Suprapubic skin (tissue), 4 donors: ENCODE results near the gene PTCH1. TPM values are rescaled to one million over a fixed set of nuclear protein-coding genes. Genes with fewer than 3 reads are reported as not detected.

Experiments used
- DNase-seq, 2 donors: peaks; one replicate each; pipeline ENCODE4 v3.0.0-alpha.2; 2019; ENCODE audit warnings: low spot score in 2 of 2
- H3K27ac ChIP-seq: fragments of 200-600 bp; sonication (generic); one replicate; pipeline ENCODE4 v1.5.1; 2019
- H3K27me3 ChIP-seq: fragments of 200-600 bp; sonication (generic); one replicate; pipeline ENCODE4 v1.5.1; 2019
- H3K36me3 ChIP-seq: fragments of 200-600 bp; sonication (generic); one replicate; pipeline ENCODE4 v1.5.1; 2019
- H3K4me1 ChIP-seq: fragments of 200-600 bp; sonication (generic); one replicate; pipeline ENCODE4 v1.5.1; 2019
- H3K4me3 ChIP-seq: fragments of 200-600 bp; sonication (generic); one replicate; pipeline ENCODE4 v1.5.1; 2019; ENCODE audit warnings: mild to moderate bottlenecking
- H3K9me3 ChIP-seq: fragments of 200-600 bp; sonication (generic); one replicate; pipeline ENCODE4 v1.5.1; 2019
- EP300 ChIP-seq: sonication (generic); formaldehyde crosslinking; IDR thresholded peaks from one replicate; pipeline ENCODE4 v1.6.1; 2017; ENCODE audit warnings: antibody characterized with exemption
- POLR2A ChIP-seq, 2 donors: fragments of 450-650 bp; IDR thresholded peaks; one replicate each; pipeline ENCODE4 v1.6.1; 2017; ENCODE audit warnings: antibody characterized with exemption in 2 of 2, mild to moderate bottlenecking in 2 of 2, moderate library complexity in 2 of 2
- POLR2AphosphoS5 ChIP-seq, 3 donors: sonication (generic); formaldehyde crosslinking; IDR thresholded peaks; one replicate each; pipeline ENCODE4 v1.6.1; 2017; ENCODE audit warnings: antibody characterized with exemption in 3 of 3
- WGBS: methylation state at CpG from one replicate; pipeline ENCODE4 v1.1.5; 2018; 5-methylcytosine and 5-hydroxymethylcytosine counted together
- total RNA-seq, 4 donors: library from RNA; depleted of rRNA; stranded (reverse); fragments of >200 nt; gene quantifications; one replicate each; pipeline ENCODE4 v1.1.0, GENCODE V29; 2016
- TF ChIP-seq, protein P1 (sequence below), 2 donors: fragments of 200-600 bp in 1 of 2; fragments of 450-650 bp in 1 of 2; sonication (generic) in 1 of 2; IDR thresholded peaks; one replicate each; pipeline ENCODE4 v1.5.1; 2016 to 2019; ENCODE audit warnings: antibody characterized with exemption in 2 of 2, mild to moderate bottlenecking in 1 of 2, moderate library complexity in 1 of 2

The PTCH1 gene
- total RNA-seq, 4 donors from 2014 or later = 9.9 to 59.0 (median 27.9) TPM

DNA sequence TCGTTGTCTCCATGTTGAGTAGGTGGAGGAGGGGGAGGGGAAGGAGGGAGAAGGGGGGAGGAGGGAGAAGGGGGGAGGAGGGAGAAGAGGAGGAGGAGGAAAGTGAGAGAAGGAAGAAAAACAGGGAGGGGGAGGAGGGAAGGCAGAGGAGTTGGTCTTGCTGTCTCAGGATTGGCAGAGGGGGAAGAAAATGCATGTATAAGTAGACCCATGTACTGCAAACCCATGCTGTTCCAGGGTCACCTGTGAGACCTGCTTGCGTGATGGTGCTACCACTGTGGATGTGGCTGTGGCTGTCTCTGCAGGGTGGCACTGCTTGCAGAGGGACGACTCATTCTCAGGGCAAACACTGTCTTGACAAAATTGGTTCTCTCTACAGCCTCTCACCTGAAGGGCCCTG, 76.3 kb downstream of the PTCH1 start:
- WGBS = 79% methylated on average over 3 of the region's 3 CpGs
- no peak for DNase-seq
- TF ChIP-seq, protein P1, sequence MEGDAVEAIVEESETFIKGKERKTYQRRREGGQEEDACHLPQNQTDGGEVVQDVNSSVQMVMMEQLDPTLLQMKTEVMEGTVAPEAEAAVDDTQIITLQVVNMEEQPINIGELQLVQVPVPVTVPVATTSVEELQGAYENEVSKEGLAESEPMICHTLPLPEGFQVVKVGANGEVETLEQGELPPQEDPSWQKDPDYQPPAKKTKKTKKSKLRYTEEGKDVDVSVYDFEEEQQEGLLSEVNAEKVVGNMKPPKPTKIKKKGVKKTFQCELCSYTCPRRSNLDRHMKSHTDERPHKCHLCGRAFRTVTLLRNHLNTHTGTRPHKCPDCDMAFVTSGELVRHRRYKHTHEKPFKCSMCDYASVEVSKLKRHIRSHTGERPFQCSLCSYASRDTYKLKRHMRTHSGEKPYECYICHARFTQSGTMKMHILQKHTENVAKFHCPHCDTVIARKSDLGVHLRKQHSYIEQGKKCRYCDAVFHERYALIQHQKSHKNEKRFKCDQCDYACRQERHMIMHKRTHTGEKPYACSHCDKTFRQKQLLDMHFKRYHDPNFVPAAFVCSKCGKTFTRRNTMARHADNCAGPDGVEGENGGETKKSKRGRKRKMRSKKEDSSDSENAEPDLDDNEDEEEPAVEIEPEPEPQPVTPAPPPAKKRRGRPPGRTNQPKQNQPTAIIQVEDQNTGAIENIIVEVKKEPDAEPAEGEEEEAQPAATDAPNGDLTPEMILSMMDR (IDR thresholded peaks at IDR 0.05) = no peak
- TF ChIP-seq POLR2AphosphoS5 (IDR thresholded peaks at IDR 0.05) (no peak), EP300 (no peak), POLR2A (IDR thresholded peaks at IDR 0.05) (no peak)

DNA sequence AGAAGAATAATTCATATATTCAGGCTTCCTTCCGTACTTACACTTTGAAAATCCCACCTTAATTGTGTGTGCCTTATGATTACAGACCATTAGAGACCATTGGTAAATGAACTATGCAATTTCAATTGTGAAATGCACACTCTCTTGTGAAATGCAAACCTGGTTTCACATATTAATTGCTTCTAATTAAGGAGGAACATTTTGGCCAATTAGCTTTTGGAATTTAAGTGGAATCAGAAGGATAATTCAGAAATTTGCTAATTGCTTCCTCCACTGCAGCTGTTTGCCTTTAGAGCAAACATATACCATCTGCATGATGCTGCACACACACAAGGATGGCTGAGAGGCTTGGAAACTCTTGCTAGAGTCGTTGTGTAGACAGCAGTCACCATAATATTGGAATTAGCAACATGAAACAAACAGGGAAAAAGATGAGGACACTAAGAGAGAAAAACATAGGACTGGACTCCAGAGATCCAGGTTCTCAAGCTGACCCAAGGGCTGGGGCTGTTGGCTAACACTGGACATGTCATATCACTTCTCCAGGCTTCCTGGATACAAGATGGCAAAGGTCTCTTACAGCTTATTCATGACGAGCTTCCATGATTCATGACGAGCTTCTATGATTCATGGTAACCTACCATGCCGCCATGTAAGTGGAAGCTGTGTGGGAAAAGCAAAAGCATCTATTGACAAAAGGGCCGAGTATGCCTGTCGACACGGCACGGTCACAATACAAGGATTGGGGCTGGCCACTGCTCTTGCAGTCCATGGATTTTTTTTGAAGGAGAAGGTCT, 78.0 kb downstream of the PTCH1 start:
- H3K27ac ChIP-seq = no peak overlapping the region
- no peak overlapping the region for H3K4me3 ChIP-seq
- H3K27me3 ChIP-seq = no peaks in the 10 kb centered on the region
- no peak for DNase-seq
- TF ChIP-seq, protein P1 (IDR thresholded peaks at IDR 0.05) = no peak
- no peak for TF ChIP-seq POLR2AphosphoS5 (IDR thresholded peaks at IDR 0.05)
- no peak for TF ChIP-seq EP300
- TF ChIP-seq POLR2A (IDR thresholded peaks at IDR 0.05) = no peak
- H3K9me3 ChIP-seq = no peaks in the 10 kb centered on the region
- no peaks in the 10 kb centered on the region for H3K4me1 ChIP-seq
- no peaks in the 10 kb centered on the region for H3K36me3 ChIP-seq
- WGBS = 88% methylated on average over 9 of the region's 9 CpGs

More for the DNA sequence above, 76.3 kb downstream of the PTCH1 start:
- no peak overlapping the region for H3K4me3 ChIP-seq
- no peaks in the 10 kb centered on the region for H3K4me1 ChIP-seq
- H3K9me3 ChIP-seq = no peaks in the 10 kb centered on the region
- no peak overlapping the region for H3K27ac ChIP-seq
- H3K36me3 ChIP-seq = peaks cover 12% of the 10 kb centered on the region
- H3K27me3 ChIP-seq = no peaks in the 10 kb centered on the region

DNA sequence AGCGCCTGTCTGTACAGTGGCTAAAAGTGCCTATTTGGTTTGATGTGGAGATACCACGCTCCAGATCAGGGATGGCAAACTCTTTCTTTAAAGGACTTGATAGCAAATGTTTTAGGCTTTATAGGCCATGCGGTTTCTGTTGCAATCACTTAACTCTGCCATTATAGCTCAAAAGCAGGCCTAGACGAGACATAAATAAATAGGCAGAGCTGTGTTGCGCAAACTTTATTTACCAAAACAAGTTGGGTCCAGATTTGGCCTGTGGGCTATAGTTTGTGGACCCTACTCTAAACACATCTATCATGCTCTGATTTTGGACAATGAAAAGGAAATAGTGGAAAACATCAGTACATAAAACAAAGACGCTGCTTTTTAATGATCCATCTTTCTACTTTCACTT, 79.2 kb downstream of the PTCH1 start:
- no peak for DNase-seq
- H3K36me3 ChIP-seq = no peaks in the 10 kb centered on the region
- WGBS = 88% methylated on average over 6 of the region's 6 CpGs

DNA sequence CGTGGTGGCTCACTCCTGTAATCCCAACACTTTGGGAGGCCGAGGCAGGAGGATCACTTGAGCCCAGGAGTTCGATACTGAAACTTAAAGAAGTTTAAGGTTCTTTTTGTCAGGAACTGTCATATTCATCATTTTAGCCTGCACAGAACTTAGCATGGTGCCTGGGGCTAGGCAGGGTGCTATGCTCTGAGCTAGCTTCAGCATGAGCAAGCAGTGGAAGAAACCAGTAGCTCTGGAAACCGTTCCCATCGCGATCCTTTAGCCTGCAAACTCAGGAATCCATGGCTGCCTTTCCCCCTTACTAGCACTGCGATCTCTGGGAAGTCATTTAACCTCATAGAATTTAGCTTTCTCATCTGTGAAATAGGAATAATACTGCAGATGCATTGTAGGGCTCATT, 80.4 kb downstream of the PTCH1 start:
- H3K4me1 ChIP-seq = no peaks in the 10 kb centered on the region
- DNase-seq = no peak
- no peak overlapping the region for H3K27ac ChIP-seq
- no peaks in the 10 kb centered on the region for H3K27me3 ChIP-seq
- TF ChIP-seq POLR2A (IDR thresholded peaks at IDR 0.05) (no peak), POLR2AphosphoS5 (IDR thresholded peaks at IDR 0.05) (no peak), EP300 (no peak)
- TF ChIP-seq, protein P1 (IDR thresholded peaks at IDR 0.05) = no peak
- WGBS = 92% methylated on average over 7 of the region's 7 CpGs
- H3K9me3 ChIP-seq = no peaks in the 10 kb centered on the region
- H3K36me3 ChIP-seq = no peaks in the 10 kb centered on the region
- H3K4me3 ChIP-seq = no peak overlapping the region

More for the DNA sequence above, 79.2 kb downstream of the PTCH1 start:
- Histone ChIP-seq H3K27ac (no peak overlapping the region), H3K27me3 (no peaks in the 10 kb centered on the region), H3K9me3 (no peaks in the 10 kb centered on the region), H3K4me1 (no peaks in the 10 kb centered on the region), H3K4me3 (no peak overlapping the region)
- TF ChIP-seq EP300 (no peak), POLR2AphosphoS5 (IDR thresholded peaks at IDR 0.05) (no peak), POLR2A (IDR thresholded peaks at IDR 0.05) (no peak)
- TF ChIP-seq, protein P1 (IDR thresholded peaks at IDR 0.05) = no peak

DNA sequence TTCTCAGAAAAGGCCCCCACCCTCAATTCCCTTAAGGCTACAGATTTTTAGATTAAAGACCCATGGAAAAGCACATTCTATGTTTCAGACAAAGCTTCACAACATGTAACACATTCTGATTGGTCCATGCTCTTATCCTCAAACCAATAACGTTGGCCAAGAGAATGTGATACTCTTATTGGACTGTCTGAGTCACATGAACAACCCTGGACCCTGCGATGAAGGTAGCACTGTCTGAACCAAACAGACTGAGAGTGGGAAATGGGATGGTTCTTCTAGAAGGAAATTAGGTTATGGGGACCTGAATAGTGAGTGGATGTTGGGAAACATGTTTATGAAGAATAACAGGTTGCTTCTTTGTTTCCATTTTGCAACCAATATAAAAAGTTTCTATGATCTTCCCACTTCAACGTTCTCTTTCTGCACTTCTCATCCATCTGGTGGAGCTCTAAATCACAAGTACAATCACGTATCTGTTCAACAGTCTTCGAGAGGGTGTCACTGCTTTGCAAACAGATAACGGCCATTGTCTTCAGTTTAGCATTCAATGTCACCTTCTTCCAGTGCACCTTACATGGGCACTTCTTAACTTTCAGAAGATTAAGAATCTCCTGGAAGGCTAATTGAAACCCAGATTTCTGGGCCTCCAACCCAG, 81.6 kb downstream of the PTCH1 start:
- no peak overlapping the region for H3K27ac ChIP-seq
- 77% methylated on average over 6 of the region's 6 CpGs for WGBS
- no peaks in the 10 kb centered on the region for H3K9me3 ChIP-seq
- no peak for TF ChIP-seq EP300
- TF ChIP-seq POLR2AphosphoS5 (IDR thresholded peaks at IDR 0.05) = no peak
- TF ChIP-seq, protein P1 (IDR thresholded peaks at IDR 0.05) = no peak
- no peak for TF ChIP-seq POLR2A (IDR thresholded peaks at IDR 0.05)
- H3K27me3 ChIP-seq = no peaks in the 10 kb centered on the region
- no peak overlapping the region for H3K4me3 ChIP-seq
- DNase-seq = no peak
- H3K36me3 ChIP-seq = no peaks in the 10 kb centered on the region
- no peaks in the 10 kb centered on the region for H3K4me1 ChIP-seq
